ENCODE data around the gene AREL1. TPM values are rescaled to one million over a fixed set of nuclear protein-coding genes. Genes with fewer than 3 reads are reported as not detected.
A peak's percentile ranks its signal among the peaks of the same experiment; 100 is the strongest.

AREL1 gene
- total and polyA plus RNA-seq, 2 of the 8 experiments (the other 6 are each of a cell fraction or from before 2014, with no cell fraction given) = 31.4 to 49.1 TPM

GRCh38 chr14:74713395-74713735 is 485 bp upstream of the AREL1 start:
- Histone ChIP-seq H3K9ac (replicated peaks in 1 of 4; ENCODE audit: extremely low read depth in 1 of 4, low read depth in 3 of 4, low read length in 3 of 4) (peak overlapping the region; percentile 57 to 85 (median 70); a peak in 6 of 7 replicates), H3K23me2 (ENCODE audit: low read depth, low read length) (peaks cover 6% of the 10 kb centered on the region), H3K4me2 (ENCODE audit: insufficient read depth in 1 of 2, low read depth in 2 of 2, low read length in 2 of 2) (peak overlapping the region; percentile 82), H2BK15ac (ENCODE audit: low read length) (no peak overlapping the region), H3K27me3 (replicated peaks in 1 of 4; ENCODE audit: control insufficient read depth in 3 of 4, extremely low read depth in 1 of 4, insufficient read depth in 3 of 4, low read length in 3 of 4) (no peaks in the 10 kb centered on the region), H3K79me2 (ENCODE audit: control insufficient read depth in 1 of 2, insufficient read depth in 2 of 2, low read length in 2 of 2) (peaks cover 13 to 61% of the 10 kb centered on the region in 2 experiments), H3K4ac (replicated peaks; ENCODE audit: insufficient read length, low read depth, low read length) (no peak overlapping the region), H3K36me3 (ENCODE audit: control insufficient read depth in 2 of 4, insufficient read depth in 4 of 4, low read length in 3 of 4) (peaks cover 0 to 22% (median 6%) of the 10 kb centered on the region in 4 experiments; a peak in 6 of 8 replicates), H4K5ac (ENCODE audit: insufficient read length, low read depth, low read length) (no peak overlapping the region), H3K79me1 (ENCODE audit: low read depth, low read length) (peaks cover 3% of the 10 kb centered on the region; the same call in 1 of the 2 replicates), H4K20me1 (replicated peaks in 1 of 2; ENCODE audit: control insufficient read depth in 1 of 2, insufficient read depth in 2 of 2, low read length in 2 of 2) (no peaks in the 10 kb centered on the region), H3K56ac (replicated peaks; ENCODE audit: insufficient read length, low read depth, low read length) (no peak overlapping the region), H3K4me1 (replicated peaks in 1 of 4; ENCODE audit: control insufficient read depth in 3 of 4, insufficient read depth in 4 of 4, low read length in 3 of 4) (no peaks in the 10 kb centered on the region), H4K8ac (ENCODE audit: extremely low read depth, insufficient read depth, low read length) (no peak overlapping the region), H3K14ac (ENCODE audit: insufficient read length) (no peak overlapping the region), H3K23ac (ENCODE audit: insufficient read length) (no peak overlapping the region), H2BK12ac (ENCODE audit: low read depth, low read length) (no peak overlapping the region), H2BK5ac (ENCODE audit: low read depth, low read length) (no peak overlapping the region), H3K4me3 (ENCODE audit: extremely low read depth in 1 of 4, insufficient read depth in 2 of 4, low read depth in 3 of 4, low read length in 4 of 4) (peak overlapping the region; percentile 85 to 98 (median 91)), H2BK20ac (ENCODE audit: low read length) (no peak overlapping the region), H3K9me3 (ENCODE audit: insufficient read depth in 2 of 2, low read depth in 1 of 2, low read length in 1 of 2) (no peaks in the 10 kb centered on the region), H4K91ac (replicated peaks; ENCODE audit: insufficient read length, low read length) (no peak overlapping the region), H3K27ac (ENCODE audit: low read depth, low read length) (peak overlapping the region; percentile 43; the same call in 1 of the 2 replicates), H2BK120ac (replicated peaks; ENCODE audit: low read depth, low read length) (no peak overlapping the region), H3K18ac (ENCODE audit: extremely low read depth, low read length) (no peak overlapping the region), H2AFZ (ENCODE audit: low read length) (peak overlapping the region; percentile 74; the same call in 1 of the 2 replicates), H2AK5ac (ENCODE audit: low read depth, low read length) (no peak overlapping the region)
- POLR2A ChIA-PET (ENCODE audit: partially characterized antibody) = no interaction called here
- CTCF ChIA-PET (ENCODE audit: partially characterized antibody) = interaction anchor here (1.0 kb wide), 1 partner anchor 149 kb away, joined by 3 read pairs; no protein-coding TSS in a partner anchor
- DNase-seq (ENCODE audit: low read depth in 1 of 2, low spot score in 2 of 2) (no peak), FAIRE-seq (no peak)
- 31% methylated on average over 6 of the region's 6 CpGs; no CpG with 5 or more reads in 1 of the 2 experiments for WGBS, 2 experiments (ENCODE audit: extremely low coverage in 1 of 2, insufficient coverage in 1 of 2, insufficient read length in 1 of 2, insufficient replicate concordance in 2 of 2, low coverage in 1 of 2, low lambda C conversion rate in 2 of 2, missing lambda C conversion rate in 1 of 2)
- 0 out of 2 replicates have a peak, but pooled peaks have one; percentile 56 for TF ChIP-seq KDM5A (IDR thresholded peaks at IDR 0.05; ENCODE audit: low read length)
- no peak for TF ChIP-seq SUZ12 (IDR thresholded peaks at IDR 0.05; ENCODE audit: low read length)
